GM18519 (cell line): ENCODE results near the gene SIPA1L3.

Experiments used
- ATAC-seq: cut with Tn5 transposase; IDR thresholded peaks from one replicate; pipeline ENCODE4 v1.9.1; 2021; ENCODE audit warnings: mild to moderate bottlenecking, moderate library complexity; ENCODE audit not compliant: unreplicated experiment, low FRiP score

The SIPA1L3 gene

DNA sequence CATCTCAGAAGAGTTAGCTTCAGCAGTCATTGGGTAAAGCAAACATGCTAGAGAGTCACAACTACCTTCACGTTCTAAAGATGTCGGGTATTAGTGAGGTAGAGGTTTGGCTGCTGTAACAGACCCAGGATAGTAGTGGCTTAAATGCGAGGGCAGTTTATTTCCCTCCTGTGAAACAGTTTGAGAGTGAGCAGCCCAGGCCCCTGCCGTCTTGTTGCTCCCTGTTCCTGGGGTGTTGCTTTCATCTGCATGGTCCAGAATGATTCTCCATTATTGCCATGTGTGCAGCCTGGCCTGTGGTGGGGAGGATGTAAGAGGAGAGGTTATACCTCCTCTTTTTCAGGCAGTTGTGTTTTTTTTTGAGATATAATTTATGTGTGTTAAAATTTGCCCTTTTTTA is 63.7 kb downstream of the SIPA1L3 start:
- ATAC-seq: no peak

DNA sequence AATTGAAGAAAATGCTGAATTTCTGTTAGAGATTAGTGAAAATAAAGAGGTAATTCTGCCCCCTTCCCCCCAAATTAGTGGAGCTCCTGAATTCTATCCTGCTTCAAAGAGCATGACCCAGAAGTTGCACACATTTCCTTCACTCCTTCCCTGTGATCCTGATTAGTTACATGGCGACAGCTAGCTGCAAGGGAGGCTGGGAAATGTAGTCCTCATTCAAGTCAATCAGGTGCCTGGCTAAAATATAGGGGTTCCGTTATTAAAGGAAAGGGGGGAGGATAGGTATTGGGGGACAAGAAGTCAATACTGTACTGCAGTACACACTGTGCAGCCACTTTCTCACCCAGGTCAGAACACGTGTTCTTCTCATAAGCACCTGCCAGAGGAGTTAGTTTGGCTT is 65.8 kb downstream of the SIPA1L3 start:
- no peak for ATAC-seq

DNA sequence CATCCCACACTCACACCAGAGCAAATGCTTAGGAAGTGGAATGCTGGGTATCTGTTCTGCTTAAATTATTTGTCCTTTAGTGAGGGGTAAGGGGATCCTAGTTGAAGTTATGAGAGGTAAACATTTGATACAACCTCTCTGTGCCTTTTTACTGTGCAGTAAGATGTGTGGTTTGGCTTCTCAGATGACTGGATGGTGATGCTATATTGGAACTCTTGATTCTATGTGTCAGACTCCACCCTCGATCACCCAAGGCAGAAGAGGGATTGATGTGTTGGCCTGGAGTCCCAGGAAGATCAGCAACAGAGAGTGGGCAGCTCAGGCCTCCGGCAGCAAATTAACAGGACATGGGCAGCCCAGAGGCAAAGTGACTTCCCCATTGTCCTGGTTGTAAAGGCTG is 66.7 kb downstream of the SIPA1L3 start:
- no peak for ATAC-seq

DNA sequence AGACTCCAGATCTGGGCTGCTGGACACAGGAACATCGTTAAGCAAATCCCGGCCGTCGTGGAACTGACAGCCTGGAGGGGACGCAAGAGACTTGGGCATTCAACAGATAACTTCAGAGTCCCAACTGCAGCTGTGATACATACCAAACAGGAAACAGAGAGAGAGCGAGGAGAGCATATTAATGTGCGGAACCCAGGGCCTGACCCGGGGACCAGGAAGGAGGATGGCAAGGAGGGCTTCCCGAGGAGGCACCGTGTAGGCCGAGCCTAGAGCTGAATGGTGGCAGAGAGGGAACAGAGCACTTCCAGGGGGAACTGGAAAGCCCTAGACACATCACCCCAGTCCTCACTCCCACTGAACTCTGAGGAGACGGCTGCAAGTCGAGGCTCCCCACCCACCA is 68.1 kb downstream of the SIPA1L3 start:
- no peak for ATAC-seq

GRCh38 chr19:37975596-37976515 is 68.8 kb downstream of the SIPA1L3 start:
- ATAC-seq: no peak

DNA sequence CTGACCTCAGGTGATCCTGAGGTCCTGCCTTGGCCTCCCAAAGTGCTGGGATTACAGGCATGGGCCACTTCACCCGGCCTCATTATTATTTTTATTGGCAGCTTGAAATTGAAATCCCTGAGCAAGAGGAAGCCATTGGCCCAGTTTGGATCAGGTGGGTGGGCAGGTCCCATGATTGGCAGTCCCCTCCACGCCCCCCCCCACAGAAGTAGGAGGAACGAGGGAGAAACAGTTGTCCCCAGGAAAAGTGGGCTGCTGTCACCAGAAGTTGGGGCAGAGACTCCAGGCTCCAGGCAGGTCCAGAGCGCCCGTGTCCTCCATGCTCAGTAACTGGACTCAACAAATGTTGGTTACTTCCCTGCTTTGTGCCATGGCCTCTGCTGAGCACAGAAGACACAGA is 70.4 kb downstream of the SIPA1L3 start:
- ATAC-seq: no peak

DNA sequence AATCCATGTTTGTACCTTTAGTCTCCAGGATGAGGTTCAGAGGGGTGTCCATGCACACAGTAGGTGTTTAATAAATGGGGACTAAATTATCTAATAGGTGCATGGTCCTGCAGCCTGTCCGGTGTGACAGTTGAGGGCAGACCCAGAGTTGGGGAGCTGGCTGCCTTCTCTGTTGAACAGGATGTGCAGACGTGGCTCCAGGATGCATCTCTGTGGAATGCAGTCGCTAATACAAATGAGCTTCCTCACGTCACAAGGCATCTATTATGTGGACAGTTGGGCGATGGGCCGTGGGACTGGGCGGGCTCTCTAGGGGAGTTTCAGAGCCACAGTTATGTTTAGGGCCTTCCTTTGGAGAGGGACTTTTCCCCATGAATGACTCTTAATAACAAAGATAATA is 71.0 kb downstream of the SIPA1L3 start:
- ATAC-seq: no peak

DNA sequence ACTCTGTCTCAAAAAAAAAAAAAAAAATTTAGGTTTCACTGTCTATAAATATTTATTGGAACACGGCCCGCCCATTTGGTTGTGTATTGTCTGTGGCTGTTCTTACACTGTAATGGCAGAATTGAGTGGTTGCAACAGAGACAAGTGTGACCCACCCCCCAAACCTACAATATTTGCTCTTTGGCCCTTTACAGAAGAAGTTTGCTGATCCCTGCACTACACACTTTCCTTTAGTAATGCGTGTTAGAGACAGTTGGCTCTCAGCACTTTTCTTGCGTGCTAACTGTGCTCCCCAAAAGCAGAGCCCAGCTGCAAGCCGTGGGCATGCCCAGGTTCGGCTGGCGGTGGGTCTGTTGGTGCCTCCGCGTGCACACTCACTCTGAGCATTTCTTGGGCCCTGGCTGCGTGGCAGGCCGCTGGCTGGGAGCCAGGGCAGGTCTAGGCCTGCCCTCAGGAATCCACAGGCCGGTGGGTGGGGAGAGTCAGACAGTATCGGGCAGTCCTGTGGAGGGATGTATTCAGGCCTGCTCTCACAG is 72.6 kb downstream of the SIPA1L3 start:
- no peak for ATAC-seq

DNA sequence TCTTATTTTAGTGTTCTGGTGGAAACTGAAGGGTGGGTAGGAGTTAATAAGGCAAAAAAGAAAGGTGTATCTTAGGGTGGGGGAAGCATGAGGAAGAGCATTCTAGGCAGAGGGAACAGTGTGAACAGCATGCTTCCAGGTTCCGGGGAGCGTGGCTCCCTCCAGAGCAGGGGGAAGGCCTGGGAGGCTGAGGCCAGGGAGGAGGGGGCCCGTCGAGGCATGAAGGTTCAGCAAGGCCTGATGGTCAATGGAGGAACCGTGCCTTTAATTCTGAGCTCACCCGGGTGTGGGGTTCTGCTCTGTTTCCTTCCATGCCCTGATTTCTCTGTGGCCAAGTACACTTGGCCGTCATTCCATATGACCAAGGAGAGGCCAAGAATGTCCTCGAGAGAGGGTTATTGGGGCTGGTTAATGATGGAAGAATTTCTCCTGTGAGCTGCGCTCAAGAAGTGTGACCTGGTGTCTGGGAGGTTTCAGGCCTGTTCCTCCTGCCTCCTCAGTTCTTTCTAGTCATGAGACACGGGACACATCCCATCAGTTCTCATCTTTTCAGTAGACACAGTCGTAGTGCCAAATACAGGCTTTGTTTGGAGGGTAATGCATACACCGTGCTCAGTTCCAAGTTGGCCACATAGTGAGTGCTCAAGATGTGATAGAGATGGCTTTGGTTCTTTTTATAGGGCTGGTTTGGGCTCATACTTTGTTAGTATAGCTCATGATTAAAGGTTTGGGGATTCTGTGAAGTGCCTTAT is 73.6 kb downstream of the SIPA1L3 start:
- ATAC-seq: no peak

DNA sequence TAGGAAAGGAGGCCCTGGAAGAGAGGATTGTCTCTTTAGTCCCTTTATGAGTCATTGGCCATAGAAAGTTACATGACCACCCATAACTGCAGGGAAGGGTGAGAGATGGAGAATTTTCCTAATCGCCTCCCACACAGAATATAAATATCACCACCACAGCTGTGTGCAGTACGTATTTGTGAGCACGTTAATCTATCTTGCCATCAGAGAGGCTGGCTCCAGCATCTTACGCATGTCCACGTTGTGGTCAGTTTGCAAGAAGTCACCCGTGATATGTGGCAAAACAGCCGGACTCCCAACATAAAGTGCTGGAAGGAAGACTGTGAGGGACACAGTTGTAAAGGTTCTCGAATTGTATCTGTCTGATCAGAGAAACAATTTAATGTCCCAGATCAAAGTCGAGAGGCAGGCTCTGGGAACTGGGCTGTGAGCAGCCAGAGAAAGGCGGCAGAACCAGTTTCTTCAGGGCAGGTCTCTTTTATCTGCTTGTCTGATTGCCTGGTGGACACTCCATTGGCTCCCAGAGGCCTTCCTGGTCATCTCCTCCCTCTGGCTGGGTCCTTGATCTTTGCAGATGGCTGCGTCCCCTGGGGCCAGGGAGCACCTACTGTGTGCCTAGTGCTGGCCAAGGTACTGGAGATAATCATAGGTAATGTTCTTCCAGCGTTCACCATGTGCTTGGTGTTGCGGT is 74.9 kb downstream of the SIPA1L3 start:
- no peak for ATAC-seq

- ATAC-seq: no peak
These were observed 75.6 kb downstream of the SIPA1L3 start for GRCh38 chr19:37982655-37983054.

DNA sequence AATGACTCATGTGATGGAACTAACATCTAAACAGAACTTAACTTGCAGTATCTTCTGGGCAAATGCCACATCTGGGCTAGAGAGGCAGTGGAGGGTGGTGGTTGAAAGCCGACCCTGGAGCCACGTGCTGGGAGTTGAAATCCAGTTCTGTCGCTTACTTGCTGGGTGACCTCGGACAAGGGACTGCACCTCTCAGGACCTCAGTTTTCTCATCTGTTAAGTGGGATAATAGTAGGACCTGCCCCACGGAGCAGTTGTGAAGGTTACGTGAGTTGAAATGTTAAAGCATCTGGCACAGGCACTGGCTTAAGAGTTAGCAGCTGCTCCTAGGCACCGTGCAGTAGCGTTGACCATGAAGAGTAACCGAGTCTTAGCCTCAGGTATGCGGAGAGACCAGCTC is 76.1 kb downstream of the SIPA1L3 start:
- ATAC-seq: no peak

GRCh38 chr19:37983916-37984315 is 76.9 kb downstream of the SIPA1L3 start:
- ATAC-seq: no peak

DNA sequence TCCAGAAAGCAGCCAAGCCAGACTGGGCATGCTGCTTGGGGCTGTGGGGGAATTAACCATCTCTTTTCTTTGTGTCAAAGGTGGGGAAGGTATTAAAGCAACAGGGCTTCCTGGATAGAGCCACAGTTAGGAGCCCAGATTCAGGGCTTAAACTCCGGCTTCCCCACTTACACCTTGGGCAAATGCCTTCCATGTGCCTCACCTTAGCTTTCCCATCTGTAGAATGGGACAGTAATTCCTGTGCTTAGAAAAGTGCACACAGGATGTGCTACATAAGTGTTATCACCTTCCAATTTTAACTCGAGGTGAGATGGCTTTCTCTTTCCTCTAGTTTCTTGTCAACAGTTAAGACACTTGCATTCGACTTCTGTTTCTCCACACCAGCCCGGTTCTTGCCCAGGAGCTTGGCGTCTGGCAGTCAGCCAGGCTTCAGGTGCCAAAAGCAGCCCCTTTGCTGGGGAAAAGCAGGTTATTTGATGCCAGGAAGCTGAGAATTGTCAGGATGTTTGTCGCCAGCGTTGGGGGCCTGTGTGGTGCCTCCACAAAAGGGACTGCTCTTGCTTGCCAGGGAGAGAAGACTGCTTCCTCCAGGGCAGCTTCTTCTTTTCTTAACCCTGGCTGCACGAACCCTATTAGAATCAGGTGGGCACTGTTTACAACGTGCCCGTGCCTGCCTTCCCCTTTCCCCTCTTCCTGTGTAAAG is 79.2 kb downstream of the SIPA1L3 start:
- no peak for ATAC-seq

GRCh38 chr19:37987356-37988332 is 80.6 kb downstream of the SIPA1L3 start:
- ATAC-seq: no peak

DNA sequence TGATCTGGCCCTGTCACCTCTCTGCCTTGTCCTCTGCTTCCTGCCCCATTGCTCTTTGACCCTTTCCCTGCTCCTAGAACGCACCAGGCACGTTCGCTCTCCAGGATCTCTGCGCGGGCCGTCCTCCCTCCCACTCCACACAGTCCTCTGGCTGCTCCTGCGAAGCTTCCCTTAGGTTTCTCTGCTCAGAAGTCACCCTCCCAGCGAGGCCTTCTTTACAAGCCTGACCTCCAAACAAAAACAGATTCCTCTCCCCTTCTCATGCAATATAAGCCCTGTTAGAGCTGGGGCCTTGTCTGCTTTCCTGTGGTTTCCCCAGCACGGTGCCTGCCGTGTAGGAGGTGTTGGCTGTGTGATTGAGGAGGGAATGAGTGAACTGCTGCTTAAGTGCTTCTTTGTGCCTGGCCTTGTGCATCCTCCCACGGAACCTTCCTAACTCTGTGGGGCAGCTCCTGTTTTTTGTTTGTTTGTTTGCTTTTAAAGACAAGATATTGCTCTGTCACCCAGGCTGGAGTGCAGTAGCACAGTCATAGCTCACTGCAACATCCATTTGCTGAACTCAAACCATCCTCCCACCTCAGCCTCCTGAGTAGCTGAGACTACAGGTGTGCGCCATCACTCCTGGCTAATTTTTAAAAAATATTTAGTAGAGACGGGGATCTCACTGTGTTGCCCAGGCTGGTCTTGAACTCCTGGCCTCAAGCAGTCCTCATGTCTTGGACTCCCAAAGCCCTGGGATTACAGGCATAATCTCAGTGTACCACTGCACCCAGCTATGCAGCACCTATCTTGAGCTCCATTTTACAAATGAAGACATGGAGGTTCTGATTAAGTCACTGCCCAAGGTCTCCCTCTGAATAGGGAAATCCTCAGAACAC is 82.0 kb downstream of the SIPA1L3 start:
- ATAC-seq: no peak

DNA sequence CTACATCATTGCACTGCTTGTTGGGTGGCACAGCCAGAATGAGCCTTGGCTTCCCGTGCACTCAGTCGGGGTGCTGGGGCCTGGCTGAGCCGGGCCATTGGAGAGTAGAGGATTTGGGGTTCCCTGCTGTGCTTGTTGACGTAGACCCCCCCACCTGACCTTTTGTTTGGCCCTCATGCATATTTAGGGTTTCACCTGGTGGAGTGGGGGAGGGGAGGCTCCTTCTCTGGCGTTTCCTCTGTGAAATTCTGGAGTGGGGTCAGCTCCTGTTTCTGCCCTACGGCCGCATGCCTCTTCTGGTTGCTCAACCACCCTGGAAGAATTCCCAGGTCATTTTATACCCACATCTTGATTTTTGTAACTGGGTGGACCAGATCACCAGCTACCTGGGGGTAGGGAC is 82.8 kb downstream of the SIPA1L3 start:
- ATAC-seq: no peak

DNA sequence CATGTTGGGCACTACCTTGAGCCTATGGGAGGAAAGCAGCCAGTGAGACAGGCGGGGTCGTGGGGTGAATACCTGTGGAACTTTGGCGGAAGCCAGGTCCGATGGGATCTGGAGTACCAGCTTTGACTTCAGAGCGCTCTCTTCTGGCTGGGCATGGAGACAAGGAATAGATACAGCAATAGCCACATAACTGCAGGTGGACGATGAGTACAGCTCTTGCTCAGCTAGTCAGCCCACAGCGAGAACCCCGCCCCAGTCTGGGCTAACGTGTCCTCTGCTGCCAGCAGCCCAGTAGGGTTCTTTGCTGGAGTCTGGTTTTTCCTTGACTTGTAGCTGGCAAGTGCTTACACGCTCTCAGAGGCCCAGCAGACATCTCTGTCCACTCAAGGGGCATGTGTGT is 83.4 kb downstream of the SIPA1L3 start:
- no peak for ATAC-seq
